GM18873 (cell line): ENCODE results near the gene NAT8L.

Source experiments
- ATAC-seq: cut with Tn5 transposase; IDR thresholded peaks from one replicate; pipeline ENCODE4 v1.9.1; 2021; ENCODE audit warnings: mild to moderate bottlenecking, moderate library complexity, moderate number of reproducible peaks; ENCODE audit not compliant: unreplicated experiment, low FRiP score

NAT8L gene

GRCh38 chr4:2073808-2074481, 14.8 kb downstream of the NAT8L start:
- ATAC-seq: no peak

- ATAC-seq: no peak
Measured at GRCh38 chr4:2074588-2074987, 15.5 kb downstream of the NAT8L start.

GRCh38 chr4:2075171-2075986, 16.3 kb downstream of the NAT8L start:
- no peak for ATAC-seq

- ATAC-seq: no peak
Measured at GRCh38 chr4:2075987-2076907, 17.1 kb downstream of the NAT8L start.

- no peak for ATAC-seq
Measured at GRCh38 chr4:2076908-2077536, 17.9 kb downstream of the NAT8L start.

GRCh38 chr4:2077537-2078460, 18.7 kb downstream of the NAT8L start:
- ATAC-seq: no peak

GRCh38 chr4:2078584-2078983, 19.5 kb downstream of the NAT8L start:
- no peak for ATAC-seq

- ATAC-seq: no peak
Measured at GRCh38 chr4:2079006-2079405, 19.9 kb downstream of the NAT8L start.

GRCh38 chr4:2079926-2080325, 20.8 kb downstream of the NAT8L start:
- ATAC-seq: no peak

GRCh38 chr4:2080429-2081300, 21.5 kb downstream of the NAT8L start:
- ATAC-seq: no peak

GRCh38 chr4:2081540-2081939, 22.4 kb downstream of the NAT8L start:
- ATAC-seq: no peak

- no peak for ATAC-seq
Measured at GRCh38 chr4:2082118-2082517, 23.0 kb downstream of the NAT8L start.

GRCh38 chr4:2082627-2083026, 23.5 kb downstream of the NAT8L start:
- ATAC-seq: no peak

GRCh38 chr4:2083116-2083825, 24.1 kb downstream of the NAT8L start:
- no peak for ATAC-seq

- ATAC-seq: no peak
Measured at GRCh38 chr4:2083826-2084160, 24.7 kb downstream of the NAT8L start.

- no peak for ATAC-seq
Measured at GRCh38 chr4:2084316-2084715, 25.2 kb downstream of the NAT8L start.

- no peak for ATAC-seq
Measured at GRCh38 chr4:2085496-2085901, 26.4 kb downstream of the NAT8L start.

- ATAC-seq: no peak
Measured at GRCh38 chr4:2087170-2087569, 28.0 kb downstream of the NAT8L start.
